GM19099 (cell line): ENCODE measurements around the gene PRCD.
A peak's percentile ranks its signal among the peaks of the same experiment; 100 is the strongest.

Experiments
- POLR2A ChIP-seq: IDR thresholded peaks from 3 replicates; pipeline ENCODE4 v1.6.1; 2011; ENCODE audit warnings: low read depth; ENCODE audit not compliant: insufficient read length; ENCODE audit errors: extremely low read depth

Gene PRCD

DNA sequence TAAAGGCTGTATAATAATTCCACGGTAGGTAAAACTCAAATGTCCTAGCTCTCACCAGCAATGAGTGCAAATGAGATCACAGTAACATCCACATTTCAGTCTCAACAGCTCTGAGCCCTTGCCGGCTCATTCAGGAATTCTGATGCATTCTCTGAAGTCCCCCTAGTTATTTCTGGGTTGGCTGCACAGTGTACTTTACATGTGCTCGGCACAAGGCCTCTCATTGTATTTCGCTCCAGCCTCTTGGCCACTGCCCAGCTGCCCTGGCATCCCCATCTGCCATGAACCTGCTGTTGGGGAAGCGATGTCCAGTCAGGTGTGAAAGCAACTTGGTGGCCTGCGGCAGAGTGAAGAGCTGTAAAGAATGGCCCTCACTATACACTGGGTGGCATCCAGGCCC, 14.3 kb downstream of the PRCD start:
- TF ChIP-seq POLR2A: no peak

- TF ChIP-seq POLR2A: no peak
Measured at GRCh38 chr17:76556765-76557367, 17.0 kb downstream of the PRCD start.

- TF ChIP-seq POLR2A: peak; percentile 93
Measured at GRCh38 chr17:76557368-76558197, 17.7 kb downstream of the PRCD start.

DNA sequence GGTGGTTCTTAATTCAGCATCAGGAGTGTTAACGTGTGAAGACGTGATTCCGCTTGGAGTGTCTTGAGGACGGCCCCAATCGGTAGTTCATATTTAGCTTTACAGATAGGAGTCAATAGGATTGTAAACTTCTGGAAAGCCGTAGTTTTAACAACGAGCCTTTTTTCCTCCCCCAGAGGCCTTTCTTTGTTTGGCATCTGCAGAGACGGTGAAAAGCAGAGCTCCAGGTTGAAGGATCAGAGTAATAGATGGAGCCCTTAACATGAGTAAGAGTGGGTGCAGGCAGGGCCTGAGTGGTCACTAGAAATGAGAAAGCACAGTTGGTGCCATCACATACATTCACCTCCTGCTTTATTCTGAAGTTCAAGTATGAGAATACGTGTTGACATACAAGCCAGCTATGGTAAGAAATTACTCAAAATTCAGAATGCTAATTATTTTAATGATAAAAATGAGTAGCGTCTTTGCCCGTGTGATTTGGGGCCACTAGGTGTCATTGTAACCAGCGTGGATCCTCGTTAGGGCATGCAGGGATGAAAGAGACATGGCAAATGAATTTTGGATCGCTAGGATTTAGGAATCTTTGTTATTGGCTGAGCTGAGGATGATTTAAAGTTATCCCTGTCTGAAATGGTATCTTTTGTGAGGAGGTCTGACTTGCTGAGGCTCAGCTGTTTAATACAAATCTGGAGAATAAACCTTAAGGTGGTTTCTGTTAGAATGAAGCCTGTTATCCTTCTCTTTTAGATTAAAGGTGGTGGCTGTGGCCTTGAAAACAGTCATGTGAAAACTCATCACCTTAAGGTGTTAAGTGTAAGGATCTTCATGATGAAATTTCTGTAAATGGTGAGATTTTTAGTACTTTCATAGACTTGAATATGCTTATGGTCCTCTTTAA, 18.6 kb downstream of the PRCD start:
- TF ChIP-seq POLR2A: no peak

DNA sequence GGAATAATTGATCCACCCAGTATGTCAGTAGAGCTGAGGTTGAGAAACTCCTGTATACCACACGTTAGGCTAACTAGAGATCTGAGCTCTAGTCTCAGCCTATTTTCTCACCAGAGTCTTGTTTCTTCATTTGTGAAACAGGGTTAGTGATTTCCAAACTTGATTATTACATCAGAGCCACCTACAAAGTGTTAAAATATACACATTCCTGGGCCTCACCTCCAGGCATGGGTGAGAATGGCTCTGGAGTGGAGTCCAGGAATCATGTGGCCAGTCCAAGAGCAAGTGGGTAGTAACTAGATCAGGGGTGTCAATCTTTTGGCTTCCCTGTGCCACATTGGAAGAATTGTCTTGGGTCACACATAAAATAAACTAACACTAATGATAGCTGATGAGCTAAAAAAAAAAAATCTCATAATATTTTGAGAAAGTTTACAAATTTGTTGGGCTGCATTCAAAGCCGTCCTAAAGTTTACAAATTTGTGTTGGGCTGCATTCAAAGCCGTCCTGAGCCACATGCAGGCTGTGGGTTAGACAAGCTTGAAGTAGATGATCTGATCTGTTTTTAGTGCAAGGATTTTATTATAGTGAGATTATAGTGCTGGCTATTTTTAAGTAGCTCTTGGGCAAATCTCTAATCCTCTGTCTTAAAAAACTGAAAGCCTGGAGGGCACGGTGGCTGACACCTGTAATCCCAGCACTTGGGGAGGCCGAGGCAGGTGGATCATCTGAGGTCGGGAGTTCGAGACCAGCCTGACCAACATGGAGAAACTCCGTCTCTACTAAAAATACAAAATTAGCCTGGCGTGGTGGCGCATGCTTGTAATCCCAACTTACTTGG, 20.4 kb downstream of the PRCD start:
- no peak for TF ChIP-seq POLR2A

GRCh38 chr17:76560877-76561221, 21.0 kb downstream of the PRCD start:
- no peak for TF ChIP-seq POLR2A

GRCh38 chr17:76561332-76561731, 21.5 kb downstream of the PRCD start:
- TF ChIP-seq POLR2A: no peak

- no peak for TF ChIP-seq POLR2A
Measured at GRCh38 chr17:76561799-76562268, 22.0 kb downstream of the PRCD start.

GRCh38 chr17:76562734-76563148, 22.9 kb downstream of the PRCD start:
- no peak for TF ChIP-seq POLR2A

- no peak for TF ChIP-seq POLR2A
Measured at GRCh38 chr17:76565728-76566612, 26.1 kb downstream of the PRCD start.

DNA sequence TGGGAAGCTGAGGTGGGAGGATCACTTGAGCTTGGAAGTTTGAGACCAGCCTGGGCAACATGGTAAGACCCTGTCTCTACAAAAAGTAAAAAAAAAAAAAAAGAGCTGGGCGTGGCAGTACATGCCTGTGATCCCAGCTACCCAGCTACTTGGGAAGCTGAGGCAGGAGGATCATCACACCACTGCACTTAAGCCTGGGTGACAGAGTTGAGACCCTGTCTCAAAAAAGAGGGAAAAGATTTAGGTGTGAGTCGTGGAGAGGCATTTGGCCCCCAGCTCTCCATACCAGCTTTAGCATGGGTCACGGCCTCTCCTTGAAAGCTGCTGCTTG, 26.7 kb downstream of the PRCD start:
- TF ChIP-seq POLR2A: no peak

DNA sequence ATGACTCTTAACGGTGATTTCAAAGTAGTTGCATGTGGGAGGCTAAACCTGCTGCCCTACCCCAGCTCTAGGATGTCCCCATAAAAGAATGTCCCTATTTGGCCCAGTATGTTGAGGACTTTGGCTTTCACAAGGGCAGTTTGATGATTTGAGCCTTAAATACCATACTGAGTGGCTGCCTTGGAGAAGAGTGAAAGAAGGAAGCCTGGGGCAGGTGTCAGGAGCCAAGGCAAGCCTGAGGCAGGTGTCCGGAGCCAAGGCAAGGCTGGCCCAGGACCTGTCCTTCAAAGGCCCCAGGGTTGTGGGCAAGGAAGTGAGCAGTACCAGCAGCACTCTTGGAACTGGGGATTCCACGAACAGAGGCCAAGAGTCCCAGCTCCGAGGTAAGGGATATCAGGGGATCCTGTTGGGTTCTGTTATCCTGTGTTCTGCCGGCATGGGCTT, 27.2 kb downstream of the PRCD start:
- TF ChIP-seq POLR2A: no peak

DNA sequence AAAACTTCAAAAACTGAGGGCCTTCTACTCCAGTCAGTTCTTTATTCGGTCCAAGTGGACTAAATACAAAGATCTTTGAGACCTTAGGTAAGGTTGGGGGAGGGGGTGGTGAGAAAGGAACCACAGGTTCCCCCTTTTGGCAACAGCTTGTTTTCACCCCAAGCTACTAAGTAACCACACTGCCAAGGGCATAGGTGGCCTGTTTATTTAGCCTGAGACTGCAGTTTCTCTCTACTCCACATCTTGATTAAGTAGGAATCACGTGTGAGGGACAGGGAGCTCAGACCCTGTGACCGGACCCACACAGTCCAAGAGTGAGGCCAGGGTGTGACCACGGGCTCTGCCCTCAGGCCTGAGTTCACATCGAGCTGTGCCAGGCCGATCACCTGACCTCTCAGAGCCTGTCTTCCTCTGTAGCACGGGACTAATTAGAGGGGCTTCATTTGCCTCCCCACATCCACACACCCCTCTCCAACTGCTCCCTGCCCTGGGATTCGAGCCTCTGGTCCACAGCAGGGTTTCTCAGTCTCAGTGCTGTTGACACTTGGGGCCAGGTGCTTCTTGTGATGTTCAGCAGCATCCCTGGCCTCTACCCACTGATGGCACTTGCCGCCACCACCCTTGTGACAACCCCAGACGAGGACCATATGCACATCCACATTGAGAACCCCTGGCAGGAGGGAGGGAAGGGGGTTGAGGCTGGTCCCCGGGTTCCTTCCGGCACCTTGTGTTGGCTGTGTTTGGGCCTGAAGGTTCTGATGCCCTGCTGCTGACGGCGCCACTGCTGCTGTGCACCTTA, 28.0 kb downstream of the PRCD start:
- TF ChIP-seq POLR2A: no peak
